AG09319 (cell line): ENCODE measurements around the gene RPLP1.

Experiments
- DNase-seq: peaks from one replicate; pipeline ENCODE4 v3.0.0-alpha.2; 2010; ENCODE audit warnings: low read depth; ENCODE audit errors: extremely low read depth
- TF ChIP-seq, protein P1 (sequence below): IDR thresholded peaks from 2 replicates; pipeline ENCODE4 v1.5.1; 2011; ENCODE audit warnings: low read depth, mild to moderate bottlenecking, inconsistent platforms, low read length, moderate library complexity

The RPLP1 gene

DNA sequence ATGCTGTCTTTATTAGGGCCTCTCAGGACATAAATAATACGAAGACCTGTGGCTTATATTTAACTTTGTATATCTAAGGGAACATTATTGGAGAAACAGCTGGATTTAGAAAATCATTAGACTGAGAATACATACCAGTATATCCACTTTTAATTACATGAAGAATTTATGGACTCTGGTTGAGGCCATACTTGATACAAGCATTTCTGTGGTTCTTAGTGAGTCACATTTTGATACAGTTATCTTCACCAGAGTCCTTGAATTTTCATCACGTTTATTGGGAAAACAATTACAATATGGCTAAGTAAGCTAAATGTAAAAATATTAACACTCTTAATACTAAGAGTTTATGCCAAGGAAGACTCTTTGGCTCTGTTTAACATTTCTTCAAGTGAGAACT, 28.6 kb upstream of the RPLP1 start:
- TF ChIP-seq, protein P1, sequence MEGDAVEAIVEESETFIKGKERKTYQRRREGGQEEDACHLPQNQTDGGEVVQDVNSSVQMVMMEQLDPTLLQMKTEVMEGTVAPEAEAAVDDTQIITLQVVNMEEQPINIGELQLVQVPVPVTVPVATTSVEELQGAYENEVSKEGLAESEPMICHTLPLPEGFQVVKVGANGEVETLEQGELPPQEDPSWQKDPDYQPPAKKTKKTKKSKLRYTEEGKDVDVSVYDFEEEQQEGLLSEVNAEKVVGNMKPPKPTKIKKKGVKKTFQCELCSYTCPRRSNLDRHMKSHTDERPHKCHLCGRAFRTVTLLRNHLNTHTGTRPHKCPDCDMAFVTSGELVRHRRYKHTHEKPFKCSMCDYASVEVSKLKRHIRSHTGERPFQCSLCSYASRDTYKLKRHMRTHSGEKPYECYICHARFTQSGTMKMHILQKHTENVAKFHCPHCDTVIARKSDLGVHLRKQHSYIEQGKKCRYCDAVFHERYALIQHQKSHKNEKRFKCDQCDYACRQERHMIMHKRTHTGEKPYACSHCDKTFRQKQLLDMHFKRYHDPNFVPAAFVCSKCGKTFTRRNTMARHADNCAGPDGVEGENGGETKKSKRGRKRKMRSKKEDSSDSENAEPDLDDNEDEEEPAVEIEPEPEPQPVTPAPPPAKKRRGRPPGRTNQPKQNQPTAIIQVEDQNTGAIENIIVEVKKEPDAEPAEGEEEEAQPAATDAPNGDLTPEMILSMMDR = no peak
- no peak for DNase-seq

DNA sequence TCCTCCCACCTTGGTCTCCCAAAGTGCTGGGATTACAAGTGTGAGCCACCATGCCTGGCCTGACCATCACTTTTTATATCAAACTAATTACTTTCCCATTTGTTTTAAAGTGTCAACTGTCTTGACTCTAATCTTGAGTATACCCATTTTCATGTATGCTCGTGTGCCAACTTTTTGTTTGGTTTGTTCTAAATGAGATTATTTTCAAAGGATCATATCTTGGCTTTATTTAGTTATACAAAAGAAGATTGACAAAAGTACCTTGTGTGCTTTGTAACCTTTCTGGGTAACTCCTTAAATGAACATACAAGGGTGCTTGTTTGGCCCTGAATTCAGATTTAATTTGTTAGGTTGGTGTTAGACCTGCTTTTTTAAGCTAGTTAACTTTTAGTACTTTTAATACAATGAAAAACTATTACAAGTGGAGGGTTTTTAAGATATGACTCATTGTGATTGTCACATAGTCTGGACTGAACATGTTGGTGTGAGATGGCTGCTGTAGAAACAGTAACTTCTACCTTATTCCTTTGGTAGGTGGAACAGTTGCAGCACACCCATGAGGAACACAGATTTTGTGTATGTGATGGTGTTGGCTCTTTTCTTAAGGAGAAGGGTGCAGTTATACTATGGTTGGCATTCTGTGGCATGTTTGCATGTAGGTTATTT, 27.7 kb upstream of the RPLP1 start:
- DNase-seq = no peak
- TF ChIP-seq, protein P1 = no peak

DNA sequence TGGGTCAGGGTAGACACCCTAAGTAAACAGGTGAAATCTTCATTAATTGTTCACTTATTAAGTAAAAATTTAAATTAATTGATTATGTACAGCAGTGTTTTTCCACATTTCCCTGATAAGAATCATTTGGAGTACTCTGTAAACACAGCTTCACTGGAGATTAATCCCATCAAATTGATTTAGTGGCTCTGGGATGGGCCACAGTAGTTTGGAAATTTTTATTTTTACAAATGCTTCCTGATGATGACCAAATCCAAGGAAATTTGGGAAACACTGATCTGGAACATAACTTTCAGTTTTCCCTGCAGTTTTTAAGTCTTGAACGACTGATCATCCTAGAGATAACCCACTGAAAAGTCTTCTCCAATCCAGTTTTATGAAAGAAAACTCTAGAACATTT, 18.8 kb upstream of the RPLP1 start:
- no peak for DNase-seq
- TF ChIP-seq, protein P1 = no peak

DNA sequence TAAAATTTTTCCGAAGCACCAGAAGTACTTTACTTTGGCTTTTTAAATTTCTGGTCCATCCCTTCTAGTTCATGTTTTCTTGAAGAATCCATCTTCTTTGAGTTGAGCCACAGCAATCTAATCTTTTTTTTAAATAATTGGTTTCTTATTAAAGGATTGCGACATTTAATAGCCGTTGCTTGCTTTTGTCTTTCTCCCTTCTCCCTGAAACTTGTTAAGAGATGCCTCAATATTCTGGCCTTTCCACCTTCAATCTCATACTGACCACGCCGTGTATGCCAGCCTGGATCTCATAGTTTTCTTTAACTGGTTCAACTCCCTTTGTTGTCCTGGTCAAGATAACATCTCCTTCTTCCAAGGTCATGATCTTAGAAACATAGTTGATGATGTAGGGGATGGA, 18.4 kb upstream of the RPLP1 start:
- no peak for DNase-seq
- TF ChIP-seq, protein P1 = no peak

DNA sequence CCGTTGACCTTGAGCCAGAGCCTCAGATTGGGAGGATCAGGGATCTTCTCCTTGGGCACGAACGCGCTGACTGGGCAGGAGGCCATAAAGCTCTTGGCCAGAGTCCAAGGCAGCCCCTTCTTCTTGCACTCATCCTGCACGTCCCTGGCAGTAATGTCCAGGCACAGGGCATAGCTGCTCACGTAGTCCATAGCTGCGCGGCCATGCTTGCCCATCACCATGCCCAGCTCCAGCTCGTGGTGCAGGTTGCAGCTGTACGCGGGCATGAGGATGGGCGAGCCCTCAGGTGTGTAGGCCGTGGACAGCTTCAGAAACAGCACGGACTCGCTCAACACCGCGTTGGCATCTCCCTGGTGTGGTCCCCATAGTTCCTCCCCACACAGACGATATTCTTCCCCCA, 17.9 kb upstream of the RPLP1 start:
- TF ChIP-seq, protein P1 = no peak
- no peak for DNase-seq

DNA sequence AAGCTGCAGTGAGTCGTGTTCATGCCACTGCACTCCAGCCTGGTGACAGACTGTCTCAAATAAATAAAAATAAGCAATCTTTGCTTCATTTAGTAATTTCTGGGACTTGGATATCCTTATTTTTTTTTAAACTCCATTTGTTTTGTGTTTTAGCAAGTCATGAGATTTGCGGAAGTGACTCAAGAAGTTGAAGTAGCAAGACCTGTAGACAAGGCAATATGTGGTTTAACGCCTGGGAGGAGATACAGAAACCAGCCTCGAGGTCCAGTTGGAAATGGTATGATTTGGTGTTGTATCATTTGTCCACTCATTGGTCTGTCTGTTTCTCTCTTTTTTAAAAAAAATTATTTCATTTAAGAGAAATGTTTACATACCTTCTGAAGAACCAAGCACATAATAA, 16.6 kb upstream of the RPLP1 start:
- TF ChIP-seq, protein P1 = no peak
- no peak for DNase-seq

DNA sequence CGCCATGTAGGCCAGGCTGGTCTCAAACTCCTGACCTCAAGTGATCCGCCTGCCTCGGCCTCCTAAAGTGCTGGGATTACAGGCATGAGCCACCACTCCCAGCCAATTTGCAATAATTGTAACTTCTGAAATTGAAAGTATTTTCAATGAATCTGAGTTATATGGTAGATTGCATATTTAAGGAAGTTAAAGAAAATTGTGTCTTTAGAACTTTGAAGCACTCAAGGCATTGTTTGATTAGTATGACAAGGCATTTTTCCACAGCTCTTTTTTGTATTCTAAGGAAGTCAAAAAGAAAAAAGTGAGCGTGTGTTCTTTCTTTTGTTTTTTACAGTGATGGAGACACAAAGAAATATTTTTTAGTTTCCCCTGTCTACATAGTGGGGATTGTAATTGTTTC, 15.7 kb upstream of the RPLP1 start:
- no peak for DNase-seq
- TF ChIP-seq, protein P1 = no peak
